ENCODE results near the gene ASL.
"Not testable (repeated sequence)": the region's sequence is repeated elsewhere in the genome, so short reads cannot be mapped to it uniquely, and the experiment has no call there.

ASL gene

DNA sequence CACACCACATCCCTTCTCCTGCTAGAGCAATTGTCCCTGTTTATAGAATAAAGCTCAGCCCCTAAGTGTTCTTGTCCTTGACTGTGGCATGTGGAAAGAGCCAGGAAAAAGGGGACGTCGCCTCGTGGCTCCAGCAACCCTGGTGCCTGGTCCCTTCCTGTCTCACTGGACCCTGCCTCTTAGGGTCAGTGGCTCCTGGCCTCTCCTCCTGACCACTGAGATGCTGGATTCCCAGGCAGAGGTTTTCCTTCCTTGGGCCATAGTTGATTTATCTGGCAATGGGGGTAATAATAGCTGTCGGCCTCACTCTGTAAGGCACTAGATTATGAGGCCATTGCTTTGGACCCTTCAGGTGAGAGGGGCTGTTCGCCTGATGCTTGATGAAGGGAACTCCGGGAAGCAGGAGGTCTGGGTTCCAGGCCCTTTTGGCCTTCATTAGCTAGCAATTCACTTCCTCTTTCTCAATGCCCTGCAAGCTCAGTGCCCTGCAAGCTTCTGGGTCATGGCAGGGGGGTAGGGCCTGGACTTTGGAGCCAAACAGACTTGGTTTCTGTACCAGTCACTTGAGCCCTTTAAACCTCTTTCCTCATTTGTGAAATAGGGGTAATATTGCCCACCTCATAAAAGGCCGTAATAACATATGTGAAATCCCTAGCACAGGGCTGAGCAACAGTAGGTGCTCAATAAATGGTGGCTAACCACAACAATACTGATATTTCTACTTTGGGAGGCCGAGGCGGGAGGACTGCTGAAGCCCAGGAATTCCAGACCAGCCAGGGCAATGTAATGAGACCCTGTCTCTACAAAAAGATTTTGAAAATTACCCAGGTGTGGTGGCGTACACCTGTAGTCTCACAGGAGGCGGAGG is 1.1 kb downstream of the ASL start:
- DNase-seq = no peak

DNA sequence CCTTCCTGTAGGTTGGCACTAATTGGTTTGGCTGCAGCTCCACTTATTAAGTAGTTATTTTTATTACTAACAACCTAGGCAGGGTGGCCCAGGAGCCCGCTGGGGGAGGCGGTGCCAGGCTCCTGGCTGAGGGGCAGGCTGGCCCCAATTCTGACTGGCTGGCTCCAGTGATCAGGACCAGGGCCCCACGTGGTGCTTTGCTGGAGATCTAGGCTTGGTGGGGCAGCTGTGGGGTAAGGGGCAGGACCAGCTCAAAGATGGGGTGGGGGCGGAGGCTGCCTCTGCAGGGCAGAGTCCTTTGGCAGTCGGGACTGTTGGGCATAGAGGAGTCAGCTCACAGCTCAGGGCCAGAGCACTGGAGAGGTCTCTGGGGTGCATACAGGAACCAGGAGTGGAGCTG is 2.4 kb downstream of the ASL start:
- no peak for DNase-seq

GRCh38 chr7:66082083-66082482 is 6.5 kb downstream of the ASL start:
- DNase-seq = no peak

DNA sequence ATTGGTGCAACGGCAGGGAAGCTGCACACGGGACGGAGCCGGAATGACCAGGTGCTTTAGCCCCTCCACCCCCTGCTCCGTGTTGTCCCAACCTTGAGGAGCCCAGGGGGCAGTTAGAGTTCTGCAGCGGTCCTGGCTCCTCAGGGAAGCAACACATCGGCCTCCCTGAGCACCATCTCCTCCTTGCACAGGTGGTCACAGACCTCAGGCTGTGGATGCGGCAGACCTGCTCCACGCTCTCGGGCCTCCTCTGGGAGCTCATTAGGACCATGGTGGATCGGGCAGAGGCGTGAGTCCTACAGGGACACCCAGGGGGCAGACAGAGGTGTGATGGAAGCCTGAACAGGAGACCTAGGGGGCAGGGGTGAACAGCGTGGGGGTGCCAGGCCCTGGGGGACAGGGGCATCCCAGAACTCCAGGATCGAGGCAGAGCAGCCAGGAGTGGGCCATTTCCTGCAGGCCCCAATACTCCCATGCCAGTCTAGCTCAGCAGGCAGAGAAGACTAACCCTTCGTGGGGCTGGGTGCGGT is 7.3 kb downstream of the ASL start:
- DNase-seq = no peak

DNA sequence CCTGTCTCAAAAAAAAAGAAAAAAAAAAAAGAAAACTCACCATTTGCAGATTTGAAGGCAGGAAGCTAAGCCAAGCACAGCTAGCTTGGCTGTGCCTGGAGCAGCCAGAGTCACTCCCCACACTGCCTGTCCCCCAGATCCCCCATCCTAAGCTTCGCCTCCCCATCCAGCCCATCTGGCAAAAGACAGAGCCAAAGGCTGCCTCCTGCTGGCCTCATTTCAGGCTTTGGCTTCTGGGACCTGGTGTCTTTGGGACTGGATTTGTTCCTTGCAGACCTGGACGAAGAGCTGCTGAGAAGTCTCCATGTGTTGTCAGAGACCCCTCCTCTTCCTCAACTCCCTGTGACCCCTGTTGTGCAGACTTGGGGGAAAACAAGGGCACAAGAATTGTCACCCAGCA is 8.1 kb downstream of the ASL start:
- no peak for DNase-seq

DNA sequence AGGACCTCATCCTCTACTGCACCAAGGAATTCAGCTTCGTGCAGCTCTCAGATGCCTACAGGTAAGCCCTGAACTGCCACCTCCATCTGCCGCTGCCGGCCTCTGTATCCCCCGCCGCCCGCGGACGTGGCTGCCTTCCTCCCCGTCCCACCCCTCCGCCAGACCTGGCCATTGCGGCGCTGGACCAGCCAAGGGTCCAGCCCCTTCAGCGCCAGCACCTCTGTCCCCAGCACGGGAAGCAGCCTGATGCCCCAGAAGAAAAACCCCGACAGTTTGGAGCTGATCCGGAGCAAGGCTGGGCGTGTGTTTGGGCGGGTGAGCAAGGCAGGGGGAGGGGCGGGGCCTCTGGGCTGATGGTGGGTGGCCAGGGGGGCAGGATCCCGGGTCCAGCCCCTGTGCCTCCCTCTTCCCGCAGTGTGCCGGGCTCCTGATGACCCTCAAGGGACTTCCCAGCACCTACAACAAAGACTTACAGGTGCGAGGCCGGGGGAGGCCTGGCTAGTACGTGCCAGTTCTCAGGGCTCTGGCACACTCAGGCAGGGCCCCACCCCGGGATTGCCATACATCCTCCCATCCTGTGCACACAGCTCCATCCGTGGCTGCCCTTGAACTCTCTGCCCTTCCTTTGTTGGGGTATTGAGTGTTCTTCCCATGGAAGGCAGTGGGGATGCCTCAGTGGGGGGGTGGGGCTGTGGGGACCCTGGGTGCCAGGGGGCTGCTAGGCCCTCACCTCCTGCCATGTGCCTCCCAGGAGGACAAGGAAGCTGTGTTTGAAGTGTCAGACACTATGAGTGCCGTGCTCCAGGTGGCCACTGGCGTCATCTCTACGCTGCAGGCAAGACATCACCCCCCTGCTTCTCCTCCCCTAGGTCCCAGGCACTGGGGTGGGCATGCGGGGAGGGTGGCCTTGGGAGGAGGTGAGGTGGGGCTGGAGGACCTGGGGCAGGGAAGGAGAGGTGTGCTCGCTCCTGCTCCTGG is 13.5 kb downstream of the ASL start:
- no peak for DNase-seq

DNA sequence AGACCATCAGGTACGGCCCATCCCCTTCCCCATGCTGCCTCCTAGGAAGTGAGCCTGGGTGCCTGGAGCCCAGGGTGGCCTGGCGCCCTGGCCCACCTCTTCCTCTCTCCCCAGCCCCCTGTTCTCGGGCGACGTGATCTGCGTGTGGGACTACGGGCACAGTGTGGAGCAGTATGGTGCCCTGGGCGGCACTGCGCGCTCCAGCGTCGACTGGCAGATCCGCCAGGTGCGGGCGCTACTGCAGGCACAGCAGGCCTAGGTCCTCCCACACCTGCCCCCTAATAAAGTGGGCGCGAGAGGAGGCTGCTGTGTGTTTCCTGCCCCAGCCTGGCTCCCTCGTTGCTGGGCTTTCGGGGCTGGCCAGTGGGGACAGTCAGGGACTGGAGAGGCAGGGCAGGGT is 17.0 kb downstream of the ASL start:
- no peak for DNase-seq

DNA sequence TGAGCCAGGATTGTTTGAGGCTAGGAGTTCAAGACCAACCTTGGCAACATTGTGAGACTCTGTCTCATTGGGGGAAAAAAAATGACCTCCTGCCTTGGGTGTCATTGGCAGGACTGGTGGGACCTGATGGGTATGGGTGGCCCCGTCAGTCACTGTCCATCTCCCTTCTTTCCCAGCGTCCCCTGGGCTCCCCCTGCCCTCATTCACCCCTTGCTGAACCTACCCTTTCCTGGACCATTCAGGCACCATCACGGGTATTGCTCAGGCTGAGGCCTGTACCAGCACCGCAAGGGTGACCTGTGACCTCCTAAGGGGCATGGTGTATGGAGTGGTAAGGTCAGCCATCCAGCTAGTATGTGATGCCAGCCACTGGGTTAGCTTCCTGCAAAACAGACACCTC is 19.4 kb downstream of the ASL start:
- no peak for DNase-seq

GRCh38 chr7:66099232-66099550 is 23.6 kb downstream of the ASL start:
- no peak for DNase-seq

GRCh38 chr7:66099551-66100407 is 24.2 kb downstream of the ASL start:
- peak; percentile 88 for DNase-seq

DNA sequence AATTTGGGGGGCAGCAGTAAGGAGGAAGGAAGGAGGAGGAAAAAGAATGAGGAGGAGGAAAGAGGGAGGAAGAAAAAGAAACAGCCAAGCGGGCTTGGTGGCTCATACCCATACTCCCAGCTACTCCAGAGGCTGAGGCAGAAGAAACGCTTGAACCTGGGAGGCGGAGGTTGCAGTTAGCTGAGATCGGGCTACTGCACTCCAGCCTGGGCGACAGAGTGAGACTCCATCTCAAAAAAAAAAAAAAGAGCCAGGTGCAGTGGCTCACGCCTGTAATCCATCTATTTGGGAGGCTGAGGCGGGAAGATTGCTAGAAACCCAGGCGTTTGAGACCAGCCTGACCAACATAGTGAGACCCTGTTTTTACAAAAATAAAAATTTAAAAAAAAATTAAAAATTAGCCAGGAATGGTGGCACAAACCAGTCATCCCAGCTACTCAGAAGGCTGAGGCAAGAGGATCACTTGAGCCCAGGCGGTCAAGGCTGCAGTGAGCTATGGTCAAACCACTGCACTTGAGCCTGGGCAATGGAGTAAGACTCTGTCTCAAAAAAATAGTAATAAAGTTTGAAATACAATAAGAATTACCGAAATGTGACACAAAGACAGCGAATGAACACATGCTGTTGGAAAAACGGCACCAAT is 24.9 kb downstream of the ASL start:
- no peak for DNase-seq

GRCh38 chr7:66102168-66102567 is 26.5 kb downstream of the ASL start:
- DNase-seq = not testable (repeated sequence)

- not testable (repeated sequence) for DNase-seq
Measured at GRCh38 chr7:66103994-66104393, 28.4 kb downstream of the ASL start.

- no peak for DNase-seq
Measured at GRCh38 chr7:66105263-66105748, 29.7 kb downstream of the ASL start.

GRCh38 chr7:66108410-66108809 is 32.8 kb downstream of the ASL start:
- not testable (repeated sequence) for DNase-seq

DNA sequence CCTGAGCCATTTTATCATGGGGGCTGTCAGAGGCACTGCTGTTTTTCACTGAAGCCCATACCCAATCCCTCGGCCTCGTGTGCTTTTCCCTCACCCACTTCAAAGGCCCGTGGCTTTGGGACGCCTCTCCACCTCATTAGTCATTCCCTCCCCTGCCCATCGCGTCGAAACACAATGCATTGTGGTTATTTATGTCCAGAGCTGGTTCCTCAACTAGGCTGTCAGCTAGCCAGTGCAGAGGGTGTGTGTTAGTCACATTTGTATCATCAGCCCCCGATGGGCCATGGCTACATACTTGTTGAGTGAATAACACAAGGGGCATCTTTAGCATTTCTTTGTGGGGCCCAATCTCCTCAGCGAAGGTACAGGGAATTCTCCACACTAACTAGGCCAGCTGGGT is 35.2 kb downstream of the ASL start:
- DNase-seq = no peak

DNA sequence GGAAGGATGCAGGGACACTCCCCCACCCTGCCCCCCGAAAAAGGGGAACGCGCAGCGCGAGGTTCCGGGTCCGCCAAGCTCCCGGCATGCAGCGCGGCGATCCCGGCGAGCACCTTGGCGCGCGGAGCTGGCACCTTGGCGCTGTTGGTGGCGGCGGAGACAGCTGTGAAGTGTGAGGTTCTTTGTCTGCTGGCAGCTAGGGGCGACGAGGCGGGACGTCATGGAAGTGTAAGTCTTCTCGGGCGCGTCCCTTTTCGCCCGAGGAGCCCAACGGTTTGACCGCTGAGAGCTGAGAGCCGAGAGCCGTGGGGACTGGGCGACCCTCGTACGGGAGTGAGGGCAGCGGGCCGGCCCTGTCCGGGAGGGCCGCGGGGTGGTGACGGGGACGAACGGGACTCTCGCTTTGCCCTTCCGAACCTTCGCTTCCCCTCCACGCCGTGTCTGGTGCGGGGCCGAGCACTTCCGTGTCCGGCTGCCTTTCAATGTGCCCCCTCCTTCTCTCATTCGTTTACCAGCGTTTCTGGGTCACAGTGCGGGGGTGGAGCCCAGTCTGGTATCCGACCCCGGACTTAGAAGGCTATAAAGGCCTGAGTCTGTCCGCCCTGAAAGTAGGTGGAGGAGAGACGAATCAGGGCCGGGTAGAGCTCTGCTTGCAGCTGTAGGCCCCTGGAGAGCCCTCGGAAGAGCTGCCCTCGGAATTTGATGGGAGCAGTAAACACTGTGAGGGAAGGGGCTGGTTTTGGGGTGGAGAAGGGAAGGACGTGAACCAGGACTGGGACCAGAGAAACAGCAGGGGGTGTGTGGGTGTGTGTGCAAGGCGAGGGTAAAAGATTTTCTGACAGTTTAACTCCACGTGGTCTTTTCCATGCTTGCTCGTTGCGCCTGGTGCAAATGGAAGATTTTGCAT is 39.4 kb downstream of the ASL start, which contains the start of gene CRCP:
TSS of gene CRCP (plus strand) at position 105 of the 907 bp plus-strand sequence. CDS start at position 221, 116 bp downstream.
- DNase-seq = peak; percentile 91

DNA sequence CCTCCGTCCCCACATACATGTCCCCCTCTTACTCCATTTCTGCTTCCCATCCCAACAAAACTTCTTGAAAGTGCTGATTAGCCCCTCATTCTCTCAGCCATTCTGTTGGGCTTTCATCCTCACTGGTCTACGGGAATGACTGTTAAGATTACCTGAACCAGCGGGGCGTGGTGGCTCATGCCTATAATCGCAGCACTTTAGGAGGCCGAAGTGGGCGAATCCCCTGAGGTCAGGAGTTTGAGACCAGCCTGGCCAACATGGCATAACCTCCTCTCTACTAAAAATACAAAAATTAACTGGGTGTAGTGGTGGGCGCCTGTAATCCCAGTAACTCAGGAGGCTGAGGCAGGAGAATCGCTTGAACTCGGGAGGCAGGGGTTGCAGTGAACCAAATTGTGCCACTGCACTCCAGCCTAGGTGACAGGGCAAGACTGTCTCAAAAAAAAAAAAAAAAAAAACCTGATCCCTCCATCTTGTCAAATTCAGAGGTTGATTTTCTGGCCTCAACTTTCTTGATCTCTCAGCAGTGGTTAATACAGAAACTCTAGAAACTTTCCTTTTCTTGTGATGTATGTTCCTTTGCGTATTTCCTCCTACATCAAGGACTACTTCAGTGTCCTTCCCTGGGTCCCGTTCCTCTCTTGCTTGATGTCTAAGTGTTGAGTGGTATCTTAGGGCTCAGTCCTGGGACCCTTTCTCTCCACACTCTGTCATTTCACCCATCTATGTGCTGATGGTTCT is 41.2 kb downstream of the ASL start:
- not testable (repeated sequence) for DNase-seq

DNA sequence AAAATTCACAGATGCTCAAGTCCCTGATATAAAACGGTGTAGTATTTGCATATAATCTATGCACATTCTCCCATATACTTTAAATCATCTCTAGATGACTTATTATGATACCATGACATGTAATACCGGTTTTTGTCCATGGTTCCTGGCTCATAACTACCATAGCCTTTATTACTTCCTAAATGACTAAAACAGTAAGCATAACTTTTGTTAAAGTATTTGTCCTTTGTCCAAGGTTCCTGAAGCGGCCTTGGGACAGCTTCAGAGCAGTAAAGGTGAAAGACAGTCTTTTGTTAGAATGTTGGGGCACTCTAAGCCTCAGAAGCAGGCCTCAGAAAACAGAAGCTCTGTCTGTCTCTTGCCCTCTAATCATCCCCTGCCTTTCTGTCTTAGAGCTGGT is 43.0 kb downstream of the ASL start:
- DNase-seq = no peak
